HepG2 (cell line): ENCODE measurements around the gene KRTAP7-1. TPM values are rescaled to one million over a fixed set of nuclear protein-coding genes. Genes with fewer than 3 reads are reported as not detected.

Experiments used
- ATAC-seq: fragments of 200-7000 bp; cut with Tn5 transposase; 3 replicates; pipeline ENCODE4 v1.9.1; 2020; ENCODE audit warnings: mild to moderate bottlenecking, moderate library complexity
- BruUV-seq: library from RNA; stranded (reverse); fragments of 400-500 nt; replicated peaks from 2 replicates; lab custom pipeline; 2021; lab: Mats Ljungman, UMichigan
- CTCF ChIA-PET: fragments of 300-600 bp; formaldehyde crosslinking; extraction: SDS; loops from one replicate; lab custom pipeline; 2021; ENCODE audit warnings: low total read pairs, inconsistent platforms, low intra/inter-chr PET ratio; lab: Yijun Ruan, JAX
- POLR2A ChIA-PET: fragments of 350-600 bp; sonication (Branson Sonifier 250); formaldehyde crosslinking; loops from one replicate; lab custom pipeline; 2020; ENCODE audit warnings: antibody characterized with exemption, inconsistent platforms; lab: Yijun Ruan, JAX
- DNase-seq: peaks from one replicate; pipeline ENCODE4 v3.0.0-alpha.2; 2015; ENCODE audit warnings: low spot score
- FAIRE-seq: peaks from 3 replicates; lab custom pipeline; 2011; peaks lifted over from hg19 to GRCh38; lab: Jason Lieb, UNC
- H2AFZ ChIP-seq: one replicate; pipeline ENCODE4 v1.6.1; 2011; ENCODE audit warnings: low read length, inconsistent platforms
- H3K27ac ChIP-seq: fragments of 300-600 bp; 3 replicates; pipeline ENCODE4 v1.8.0; 2011; ENCODE audit warnings: mixed run types, mild to moderate bottlenecking, mixed read lengths, low read length, inconsistent platforms; ENCODE audit not compliant: insufficient read depth; ENCODE audit errors: extremely low read length
- H3K27me3 ChIP-seq, 2 experiments: fragments of 200-600 bp in 1 of 2; 2 replicates in 1 of 2; 3 replicates in 1 of 2; pipeline versions ENCODE4 v1.6.0 to v1.8.0; 2011; ENCODE audit warnings: low read length in 2 of 2, mild to moderate bottlenecking in 2 of 2, moderate library complexity in 2 of 2, inconsistent platforms in 1 of 2; ENCODE audit not compliant: insufficient read depth in 2 of 2, control insufficient read depth in 1 of 2
- H3K36me3 ChIP-seq, 2 experiments: fragments of 200-600 bp in 1 of 2; replicated peaks in 1 of 2; 2 replicates in 1 of 2; 3 replicates in 1 of 2; pipeline versions ENCODE4 v1.5.1 to v1.8.0; 2011; ENCODE audit warnings: low read length in 2 of 2, inconsistent platforms in 1 of 2; ENCODE audit not compliant: insufficient read depth in 2 of 2, control insufficient read depth in 1 of 2
- H3K4me1 ChIP-seq: 2 replicates; pipeline ENCODE4 v1.5.1; 2012; ENCODE audit warnings: low read length, inconsistent platforms; ENCODE audit not compliant: insufficient read depth
- H3K4me2 ChIP-seq: 2 replicates; pipeline ENCODE4 v1.6.0; 2011; ENCODE audit warnings: low read depth, low read length, inconsistent platforms
- H3K4me3 ChIP-seq, 3 experiments: fragments of 200-600 bp in 1 of 3; sonication (generic), shearing (Covaris generic) in 1 of 3; replicated peaks in 1 of 3; 2 replicates each; pipeline ENCODE4 v1.5.1; 2011 to 2016; ENCODE audit warnings: low read length in 3 of 3, inconsistent platforms in 2 of 3, low read depth in 2 of 3, mild to moderate bottlenecking in 2 of 3, control low read depth in 1 of 3, mixed read lengths in 1 of 3; ENCODE audit not compliant: insufficient read depth in 1 of 3
- H3K79me2 ChIP-seq: one replicate; pipeline ENCODE4 v1.6.1; 2011; ENCODE audit warnings: low read length, inconsistent platforms; ENCODE audit not compliant: insufficient read depth
- H3K9ac ChIP-seq: 2 replicates; pipeline ENCODE4 v1.6.0; 2011; ENCODE audit warnings: mild to moderate bottlenecking, low read depth, low read length, inconsistent platforms; ENCODE audit not compliant: insufficient read depth
- H3K9me3 ChIP-seq: 2 replicates; pipeline ENCODE4 v1.5.1; 2012; ENCODE audit warnings: mild to moderate bottlenecking, low read length
- H4K20me1 ChIP-seq: 2 replicates; pipeline ENCODE4 v1.6.0; 2011; ENCODE audit warnings: inconsistent platforms, mild to moderate bottlenecking, low read length, moderate library complexity; ENCODE audit not compliant: insufficient read depth
- ARNT2 ChIP-seq: sonication (generic); formaldehyde crosslinking; IDR thresholded peaks from 2 replicates; pipeline ENCODE4 v1.8.0; 2022; ENCODE audit warnings: mild to moderate bottlenecking, low read depth, missing genetic modification reagents, moderate library complexity
- BHLHE40 ChIP-seq: IDR thresholded peaks from 2 replicates; pipeline ENCODE4 v1.6.1; 2011; ENCODE audit warnings: low read length, improper control_type of control experiment
- CHD4 ChIP-seq: fragments of 200-600 bp; sonication (generic); IDR thresholded peaks from 2 replicates; pipeline ENCODE4 v1.7.0; 2017; ENCODE audit warnings: mild to moderate bottlenecking, low read length, borderline replicate concordance
- DNMT3B ChIP-seq: conservative IDR thresholded peaks from 2 replicates; pipeline ENCODE4 v1.6.1; 2016; ENCODE audit warnings: missing biosample characterization, control low read depth
- DR1 ChIP-seq: sonication (generic); formaldehyde crosslinking; IDR thresholded peaks from 2 replicates; pipeline ENCODE4 v1.8.0; 2021; ENCODE audit warnings: mild to moderate bottlenecking, missing genetic modification reagents, inconsistent platforms
- IRF2 ChIP-seq: IDR thresholded peaks from 2 replicates; pipeline ENCODE4 v1.6.1; 2018; ENCODE audit warnings: missing genetic modification reagents, missing compliant biosample characterization
- KLF16 ChIP-seq, 2 experiments: sonication (generic) in 1 of 2; formaldehyde crosslinking in 1 of 2; IDR thresholded peaks; 2 replicates each; pipeline versions ENCODE4 v1.6.1 to v1.8.0; 2016 to 2023; ENCODE audit warnings: missing genetic modification reagents in 2 of 2, missing compliant biosample characterization in 1 of 2
- NFKBIZ ChIP-seq: IDR thresholded peaks from 2 replicates; pipeline ENCODE4 v1.6.1; 2018; ENCODE audit warnings: missing genetic modification reagents, missing compliant biosample characterization
- PAF1 ChIP-seq: IDR thresholded peaks from 2 replicates; pipeline ENCODE4 v1.6.1; 2016; ENCODE audit warnings: missing genetic modification reagents, missing compliant biosample characterization
- TOPORS ChIP-seq: sonication (generic); formaldehyde crosslinking; IDR thresholded peaks from 2 replicates; pipeline ENCODE4 v1.8.0; 2023; ENCODE audit warnings: mild to moderate bottlenecking, missing genetic modification reagents
- ZNF180 ChIP-seq: sonication (generic); formaldehyde crosslinking; IDR thresholded peaks from 2 replicates; pipeline ENCODE4 v1.4.0; 2020; ENCODE audit warnings: low read depth, missing genetic modification reagents, borderline replicate concordance
- ZNF282 ChIP-seq: fragments of 450-650 bp; IDR thresholded peaks from 2 replicates; pipeline ENCODE4 v1.6.1; 2018; ENCODE audit not compliant: partially characterized antibody
- ZNF33B ChIP-seq: sonication (generic); formaldehyde crosslinking; IDR thresholded peaks from 2 replicates; pipeline ENCODE4 v1.5.1; 2020; ENCODE audit warnings: mild to moderate bottlenecking, missing genetic modification reagents
- ZNF563 ChIP-seq: sonication (generic); formaldehyde crosslinking; IDR thresholded peaks from 2 replicates; pipeline ENCODE4 v1.8.0; 2022; ENCODE audit warnings: mild to moderate bottlenecking, moderate library complexity, missing genetic modification reagents
- ZNF660 ChIP-seq: sonication (generic); formaldehyde crosslinking; IDR thresholded peaks from 2 replicates; pipeline ENCODE4 v1.5.1; 2020; ENCODE audit warnings: mild to moderate bottlenecking, low read depth, missing genetic modification reagents, borderline replicate concordance
- ZNF678 ChIP-seq: sonication (generic); formaldehyde crosslinking; IDR thresholded peaks from 2 replicates; pipeline ENCODE4 v1.4.0; 2020; ENCODE audit warnings: mild to moderate bottlenecking, missing genetic modification reagents
- ZNF713 ChIP-seq: sonication (generic); formaldehyde crosslinking; IDR thresholded peaks from 2 replicates; pipeline ENCODE4 v1.4.0; 2020; ENCODE audit warnings: mild to moderate bottlenecking, missing genetic modification reagents
- ZNF737 ChIP-seq: sonication (generic); formaldehyde crosslinking; IDR thresholded peaks from 2 replicates; pipeline ENCODE4 v1.5.0; 2020; ENCODE audit warnings: missing genetic modification reagents, mild to moderate bottlenecking, borderline replicate concordance
- ZNF83 ChIP-seq: sonication (generic); formaldehyde crosslinking; IDR thresholded peaks from 2 replicates; pipeline ENCODE4 v1.4.0; 2020; ENCODE audit warnings: missing genetic modification reagents, mild to moderate bottlenecking, borderline replicate concordance
- WGBS: methylation state at CpG from one replicate; pipeline ENCODE4 v1.1.6; 2017; ENCODE audit warnings: low lambda C conversion rate; 5-methylcytosine and 5-hydroxymethylcytosine counted together
- in situ Hi-C: cut with HindIII; loops from 2 replicates; pipeline ENCODE4 v1.10.0; 2017; ENCODE audit warnings: low pct_unique_long_range_greater_than_20kb; ENCODE audit not compliant: extremely low pct_ligation_motif_present
- intact Hi-C: fragments of 100-400 bp; cut with micrococcal nuclease; formaldehyde crosslinking; loops from one replicate; pipeline ENCODE4 v1.10.0; 2022; ENCODE audit not compliant: unreplicated experiment
- polyA plus RNA-seq, 8 experiments: library from polyadenylated mRNA; depleted of rRNA in 3 of 8; stranded (reverse) in 7 of 8; unstranded in 1 of 8; fragments of >200 nt; fragmentation: Illumina TruSeq in 4 of 8; extraction: Trizol in 4 of 8; gene quantifications; 2 replicates each; pipeline versions ENCODE4 v1.2.1 to v1.2.3, GENCODE V29; 2011 to 2016; ENCODE audit warnings: low read depth in 4 of 8, missing spikeins in 1 of 8, mixed read lengths in 1 of 8; ENCODE audit not compliant: insufficient read depth in 1 of 8
- total RNA-seq, 5 experiments: library from RNA; depleted of rRNA; stranded (reverse); fragments of >200 nt; fragmentation: Illumina TruSeq; extraction: Trizol; gene quantifications; 2 replicates each; pipeline ENCODE4 v1.2.3, GENCODE V29; 2016; ENCODE audit warnings: low read depth in 1 of 5
- TF ChIP-seq, protein P1 (sequence below): sonication (generic); formaldehyde crosslinking; IDR thresholded peaks from 2 replicates; pipeline ENCODE4 v1.5.1; 2020; ENCODE audit warnings: missing genetic modification reagents, mild to moderate bottlenecking, borderline replicate concordance

The KRTAP7-1 gene
- total and polyA plus RNA-seq, 2 of the 13 experiments (the other 11 are each of a cell fraction or from before 2014, with no cell fraction given): not detected

DNA sequence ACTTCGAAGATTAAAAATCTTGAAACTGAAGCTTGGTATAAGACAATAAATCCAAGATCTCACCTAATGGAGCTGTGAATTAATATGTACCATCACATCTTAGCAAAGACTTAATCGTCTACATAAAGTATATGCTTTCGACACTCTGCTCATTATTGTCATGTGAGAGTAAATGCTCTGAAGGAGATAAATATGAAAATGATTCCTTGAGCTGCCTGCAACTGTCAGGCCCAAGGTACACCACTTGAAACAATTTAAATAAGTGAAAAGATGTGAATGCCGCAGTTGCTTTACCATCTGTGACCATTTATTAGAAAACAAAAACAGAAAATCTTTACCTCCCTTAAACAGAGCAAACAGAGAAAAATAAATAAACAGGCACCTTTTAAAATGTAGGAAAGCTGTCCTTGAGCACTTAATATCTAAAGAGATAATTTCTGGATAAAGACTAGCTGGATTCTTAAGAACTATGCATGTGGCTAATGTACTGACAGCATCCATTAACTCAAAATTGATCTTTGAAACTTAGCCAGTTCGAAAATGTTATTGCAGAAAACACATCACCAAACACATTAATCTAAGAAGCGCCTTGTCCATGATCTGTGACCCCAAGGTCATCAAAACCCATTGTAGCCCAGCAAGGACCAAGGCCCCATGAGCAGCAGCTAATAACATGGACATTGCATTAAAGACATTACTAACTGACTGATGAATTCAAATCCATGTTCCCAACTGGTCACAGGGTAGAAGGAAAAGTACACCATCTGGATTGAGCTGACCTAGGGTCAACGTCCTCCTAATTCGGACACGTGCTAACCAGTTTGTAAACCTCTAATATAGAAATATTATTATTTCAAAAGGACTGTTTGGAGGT is 18.3 kb upstream of the KRTAP7-1 start:
- FAIRE-seq (no peak), ATAC-seq (no peak), DNase-seq (no peak)
- TF ChIP-seq ZNF713 (CRISPR knock-in tag) (no peak), PAF1 (CRISPR knock-in tag) (no peak), ZNF83 (no peak), IRF2 (CRISPR knock-in tag) (no peak), DR1 (no peak), DNMT3B (CRISPR knock-in tag) (no peak), KLF16 (CRISPR knock-in tag; IDR thresholded peaks at IDR 0.05) (no peak), ZNF678 (CRISPR knock-in tag) (no peak), CHD4 (no peak), TOPORS (CRISPR knock-in tag) (no peak), NFKBIZ (no peak), ZNF180 (CRISPR knock-in tag) (no peak), BHLHE40 (no peak), ZNF33B (CRISPR knock-in tag) (no peak), ZNF282 (no peak), ZNF660 (CRISPR knock-in tag) (no peak), ZNF737 (CRISPR knock-in tag) (no peak), ZNF563 (no peak), ARNT2 (CRISPR knock-in tag) (no peak)
- TF ChIP-seq, protein P1, sequence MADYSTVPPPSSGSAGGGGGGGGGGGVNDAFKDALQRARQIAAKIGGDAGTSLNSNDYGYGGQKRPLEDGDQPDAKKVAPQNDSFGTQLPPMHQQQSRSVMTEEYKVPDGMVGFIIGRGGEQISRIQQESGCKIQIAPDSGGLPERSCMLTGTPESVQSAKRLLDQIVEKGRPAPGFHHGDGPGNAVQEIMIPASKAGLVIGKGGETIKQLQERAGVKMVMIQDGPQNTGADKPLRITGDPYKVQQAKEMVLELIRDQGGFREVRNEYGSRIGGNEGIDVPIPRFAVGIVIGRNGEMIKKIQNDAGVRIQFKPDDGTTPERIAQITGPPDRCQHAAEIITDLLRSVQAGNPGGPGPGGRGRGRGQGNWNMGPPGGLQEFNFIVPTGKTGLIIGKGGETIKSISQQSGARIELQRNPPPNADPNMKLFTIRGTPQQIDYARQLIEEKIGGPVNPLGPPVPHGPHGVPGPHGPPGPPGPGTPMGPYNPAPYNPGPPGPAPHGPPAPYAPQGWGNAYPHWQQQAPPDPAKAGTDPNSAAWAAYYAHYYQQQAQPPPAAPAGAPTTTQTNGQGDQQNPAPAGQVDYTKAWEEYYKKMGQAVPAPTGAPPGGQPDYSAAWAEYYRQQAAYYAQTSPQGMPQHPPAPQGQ (CRISPR knock-in tag): no peak
- no peak overlapping the region for H3K4me2 ChIP-seq
- H3K9ac ChIP-seq: no peak overlapping the region
- peaks cover 84% of the 10 kb centered on the region for H3K9me3 ChIP-seq
- H3K36me3 ChIP-seq: no peaks in the 10 kb centered on the region
- intact Hi-C loops (no loop called here), in situ Hi-C loops (no loop called here)
- H3K27me3 ChIP-seq: no peaks in the 10 kb centered on the region
- H3K4me3 ChIP-seq: no peak overlapping the region
- H2AFZ ChIP-seq: no peak overlapping the region
- BruUV-seq: no TSS peak
- no peaks in the 10 kb centered on the region for H3K79me2 ChIP-seq
- H4K20me1 ChIP-seq: no peaks in the 10 kb centered on the region
- H3K27ac ChIP-seq: no peak overlapping the region
- no peaks in the 10 kb centered on the region for H3K4me1 ChIP-seq
- WGBS: 23% methylated on average over 9 of the region's 9 CpGs
- POLR2A ChIA-PET: no interaction called here
- CTCF ChIA-PET: no interaction called here
